Naive thymus-derived CD4-positive, alpha-beta T cell (primary cell): ENCODE data around the gene EVI2A. TPM values are rescaled to one million over a fixed set of nuclear protein-coding genes. Genes with fewer than 3 reads are reported as not detected.
A peak's percentile ranks its signal among the peaks of the same experiment; 100 is the strongest.

ENCODE experiments used
- ATAC-seq: fragments of 150-1000 bp; cut with Tn5 transposase; 2 replicates; pipeline ENCODE4 v1.10.0; 2021; ENCODE audit warnings: mild to moderate bottlenecking, moderate library complexity
- CTCF ChIA-PET: fragments of 350-600 bp; sonication (Branson Sonifier 250); formaldehyde crosslinking; loops from one replicate; lab custom pipeline; 2021; ENCODE audit warnings: antibody characterized with exemption; lab: Charles Lee
- POLR2A ChIA-PET: fragments of 350-600 bp; sonication (Branson Sonifier 250); formaldehyde crosslinking; loops from one replicate; lab custom pipeline; 2021; ENCODE audit warnings: antibody characterized with exemption, inconsistent platforms; lab: Charles Lee
- DNase-seq, 9 donors: peaks; one replicate each; pipeline versions ENCODE4 v3.0.0 to v3.0.0-alpha.2; 2020 to 2022; ENCODE audit warnings: mixed read lengths in 1 of 9
- H3K27ac ChIP-seq: one replicate; pipeline ENCODE4 v1.7.0; 2013; ENCODE audit warnings: mild to moderate bottlenecking, low read depth, low read length, moderate library complexity
- H3K27me3 ChIP-seq, 2 donors: one replicate each; pipeline ENCODE4 v1.7.0; 2013; ENCODE audit warnings: low read length in 2 of 2, mild to moderate bottlenecking in 2 of 2, moderate library complexity in 2 of 2; ENCODE audit not compliant: control insufficient read depth in 2 of 2, insufficient read depth in 2 of 2
- H3K36me3 ChIP-seq, 3 experiments: 1 replicate in 2 of 3; 2 replicates in 1 of 3; pipeline ENCODE4 v1.7.0; 2013; ENCODE audit warnings: low read length in 3 of 3, mild to moderate bottlenecking in 3 of 3, moderate library complexity in 1 of 3; ENCODE audit not compliant: insufficient read depth in 3 of 3, control insufficient read depth in 2 of 3
- H3K4me1 ChIP-seq, 2 donors: one replicate each; pipeline ENCODE4 v1.7.0; 2013; ENCODE audit warnings: low read length in 2 of 2, mild to moderate bottlenecking in 2 of 2, moderate library complexity in 1 of 2; ENCODE audit not compliant: control insufficient read depth in 2 of 2, insufficient read depth in 2 of 2
- H3K4me3 ChIP-seq: 2 replicates; pipeline ENCODE4 v1.7.0; 2013; ENCODE audit warnings: mild to moderate bottlenecking, low read length
- H3K9me3 ChIP-seq, 3 experiments: 1 replicate in 2 of 3; 2 replicates in 1 of 3; pipeline ENCODE4 v1.7.0; 2013; ENCODE audit warnings: low read length in 3 of 3; ENCODE audit not compliant: control insufficient read depth in 2 of 3
- H3K27ac Mint-ChIP-seq, 9 donors: one replicate each; pipeline ENCODE4 v1.8.0; 2020 to 2022; ENCODE audit warnings: mixed read lengths in 9 of 9, mild to moderate bottlenecking in 8 of 9, moderate library complexity in 5 of 9, inconsistent platforms in 2 of 9
- H3K27me3 Mint-ChIP-seq, 5 donors: one replicate each; pipeline ENCODE4 v1.8.0; 2021 to 2022; ENCODE audit warnings: mixed read lengths in 5 of 5, mild to moderate bottlenecking in 1 of 5
- H3K36me3 Mint-ChIP-seq, 5 donors: one replicate each; pipeline ENCODE4 v1.8.0; 2020 to 2022; ENCODE audit warnings: mixed read lengths in 5 of 5, mild to moderate bottlenecking in 3 of 5, inconsistent platforms in 1 of 5
- H3K4me1 Mint-ChIP-seq, 7 donors: one replicate each; pipeline ENCODE4 v1.8.0; 2020 to 2022; ENCODE audit warnings: mixed read lengths in 7 of 7, mild to moderate bottlenecking in 3 of 7, inconsistent platforms in 1 of 7
- H3K4me3 Mint-ChIP-seq, 10 donors: one replicate each; pipeline ENCODE4 v1.8.0; 2020 to 2022; ENCODE audit warnings: mild to moderate bottlenecking in 10 of 10, mixed read lengths in 10 of 10, moderate library complexity in 6 of 10, inconsistent platforms in 2 of 10
- H3K9me3 Mint-ChIP-seq, 11 donors: one replicate each; pipeline ENCODE4 v1.8.0; 2020 to 2022; ENCODE audit warnings: mixed read lengths in 11 of 11, mild to moderate bottlenecking in 4 of 11, inconsistent platforms in 1 of 11, moderate library complexity in 1 of 11
- intact Hi-C, 2 donors: fragments of 100-400 bp; cut with micrococcal nuclease; formaldehyde crosslinking; loops; one replicate each; pipeline ENCODE4 v1.15.1; 2023
- polyA plus RNA-seq, 2 donors: library from polyadenylated mRNA; unstranded; fragments of 300-500 nt; fragmentation: Illumina TruSeq; gene quantifications; one replicate each; pipeline ENCODE4 v1.2.3, GENCODE V29; 2021
- total RNA-seq, 6 experiments: library from RNA in 5 of 6; stranded (reverse) in 5 of 6; gene quantifications; 1 replicate in 5 of 6; 2 replicates in 1 of 6; pipeline ENCODE4 v1.2.3 and lab custom pipeline; 2021 to 2026

EVI2A gene
- total and polyA plus RNA-seq, 7 experiments from 2014 or later = 40.9 to 134 (median 61.1) TPM

GRCh38 chr17:31283841-31284240, 37.6 kb downstream of the EVI2A start:
- Histone ChIP-seq H3K27ac (no peak overlapping the region), H3K4me1 (no peaks in the 10 kb centered on the region), H3K4me3 (no peak overlapping the region), H3K36me3 (no peaks in the 10 kb centered on the region), H3K27me3 (no peaks in the 10 kb centered on the region), H3K9me3 (no peaks in the 10 kb centered on the region)
- ChIA-PET POLR2A (interaction anchor here (0.6 kb wide), 1 partner anchor 86 kb away, joined by 4 read pairs; no protein-coding TSS in a partner anchor), CTCF (interaction anchor here (0.6 kb wide), 3 partner anchors 26 to 309 kb away, joined by 3 to 6 read pairs (median 3); no protein-coding TSS in a partner anchor)
- Mint-ChIP-seq H3K27me3 (no peaks in the 10 kb centered on the region), H3K27ac (no peak overlapping the region), H3K4me3 (no peak overlapping the region), H3K4me1 (peaks cover under 1 to 23% (median 19%) of the 10 kb centered on the region in 7 donors), H3K9me3 (peaks cover 0 to 4% (median 0%) of the 10 kb centered on the region in 11 donors), H3K36me3 (peaks cover 0 to 12% (median 3%) of the 10 kb centered on the region in 5 donors)
- ATAC-seq (no peak), DNase-seq (no peak)
- intact Hi-C loops = loop anchor here in 1 of 2 donors (10.0 kb wide), 1 partner anchor 49 kb away; no protein-coding TSS in a partner anchor

DNA sequence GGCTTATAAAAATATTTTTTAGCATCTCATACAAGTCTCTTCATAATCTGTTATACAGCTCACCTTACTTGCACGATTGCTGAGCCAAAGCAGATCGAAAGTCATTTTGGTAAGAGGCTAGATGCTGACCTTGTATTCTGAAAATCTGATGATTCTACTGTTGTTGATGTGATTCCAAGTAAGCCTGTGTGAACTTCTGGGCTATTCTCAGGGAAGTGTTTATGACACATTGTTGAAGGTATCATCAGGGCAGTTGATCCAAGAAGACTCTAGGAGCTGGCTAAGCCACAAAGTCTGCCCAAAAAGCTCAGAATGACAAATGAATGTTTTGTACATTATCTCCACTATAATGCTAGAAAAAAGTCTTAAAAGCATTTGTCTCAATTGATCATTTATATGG, 40.4 kb downstream of the EVI2A start:
- intact Hi-C loops = loop anchor here in 1 of 2 donors (10.0 kb wide), 1 partner anchor 46 kb away; no protein-coding TSS in a partner anchor
- H3K4me3 Mint-ChIP-seq = no peak overlapping the region
- H3K9me3 Mint-ChIP-seq = no peaks in the 10 kb centered on the region
- ATAC-seq (no peak), DNase-seq (no peak)
- ChIA-PET POLR2A (no interaction called here), CTCF (no interaction called here)
- H3K36me3 ChIP-seq = no peaks in the 10 kb centered on the region
- H3K27me3 Mint-ChIP-seq = no peaks in the 10 kb centered on the region
- no peak overlapping the region for H3K27ac ChIP-seq
- peaks cover 0 to 16% (median 3%) of the 10 kb centered on the region in 5 donors for H3K36me3 Mint-ChIP-seq
- no peaks in the 10 kb centered on the region for H3K9me3 ChIP-seq
- no peaks in the 10 kb centered on the region for H3K27me3 ChIP-seq
- no peak overlapping the region for H3K27ac Mint-ChIP-seq
- no peaks in the 10 kb centered on the region for H3K4me1 ChIP-seq
- no peak overlapping the region for H3K4me3 ChIP-seq
- no peaks in the 10 kb centered on the region for H3K4me1 Mint-ChIP-seq

GRCh38 chr17:31279401-31279800, 42.0 kb downstream of the EVI2A start:
- H3K27ac Mint-ChIP-seq = no peak overlapping the region
- POLR2A ChIA-PET = interaction anchor here (0.9 kb wide), 1 partner anchor 9 kb away, joined by 4 read pairs; no protein-coding TSS in a partner anchor
- no peak overlapping the region for H3K4me3 Mint-ChIP-seq
- H3K36me3 Mint-ChIP-seq = peaks cover 0 to 22% (median 3%) of the 10 kb centered on the region in 5 donors
- ATAC-seq = no peak
- H3K9me3 Mint-ChIP-seq = no peaks in the 10 kb centered on the region
- Histone ChIP-seq H3K9me3 (no peaks in the 10 kb centered on the region), H3K4me1 (no peaks in the 10 kb centered on the region), H3K27ac (no peak overlapping the region), H3K36me3 (no peaks in the 10 kb centered on the region), H3K4me3 (no peak overlapping the region), H3K27me3 (no peaks in the 10 kb centered on the region)
- CTCF ChIA-PET = interaction anchor here (0.6 kb wide), 1 partner anchor 213 kb away, joined by 4 read pairs; no protein-coding TSS in a partner anchor
- intact Hi-C loops = no loop called here
- DNase-seq = no peak
- H3K4me1 Mint-ChIP-seq = peaks cover 0 to under 1% (median 0%) of the 10 kb centered on the region in 7 donors
- no peaks in the 10 kb centered on the region for H3K27me3 Mint-ChIP-seq

DNA sequence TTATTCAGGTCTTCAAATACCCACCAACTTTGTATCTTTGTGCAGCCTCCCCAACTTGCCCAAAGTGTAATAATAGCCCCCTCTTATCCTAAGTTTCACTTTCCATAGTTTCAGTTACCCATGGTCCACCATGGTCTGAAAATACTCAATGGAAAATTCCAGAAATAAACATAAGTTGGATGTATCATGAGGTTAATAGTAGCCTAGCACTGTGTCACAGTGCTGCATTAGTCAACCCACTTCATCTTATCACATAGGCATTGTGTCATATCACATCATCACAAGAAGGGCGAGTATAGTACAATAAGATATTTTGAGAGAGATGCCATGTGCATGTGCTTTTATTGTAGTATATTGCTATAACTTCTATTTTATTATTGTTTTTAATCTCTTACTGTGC, 46.3 kb downstream of the EVI2A start:
- no peaks in the 10 kb centered on the region for H3K9me3 Mint-ChIP-seq
- no peaks in the 10 kb centered on the region for H3K27me3 Mint-ChIP-seq
- H3K4me1 Mint-ChIP-seq = peaks cover 0 to 3% (median 0%) of the 10 kb centered on the region in 7 donors
- Histone ChIP-seq H3K27ac (no peak overlapping the region), H3K4me1 (no peaks in the 10 kb centered on the region), H3K4me3 (no peak overlapping the region), H3K36me3 (no peaks in the 10 kb centered on the region), H3K27me3 (no peaks in the 10 kb centered on the region), H3K9me3 (no peaks in the 10 kb centered on the region)
- H3K36me3 Mint-ChIP-seq = peaks cover 0 to 27% (median 4%) of the 10 kb centered on the region in 5 donors
- ChIA-PET CTCF (interaction anchor here (0.7 kb wide), 1 partner anchor 159 kb away, joined by 3 read pairs; no protein-coding TSS in a partner anchor), POLR2A (interaction anchor here (0.6 kb wide), 1 partner anchor 15 kb away, joined by 3 read pairs; no protein-coding TSS in a partner anchor)
- H3K4me3 Mint-ChIP-seq = no peak overlapping the region
- DNase-seq = no peak
- ATAC-seq = no peak
- H3K27ac Mint-ChIP-seq = no peak overlapping the region
- intact Hi-C loops = no loop called here

GRCh38 chr17:31274252-31274651, 47.2 kb downstream of the EVI2A start:
- Histone ChIP-seq H3K9me3 (no peaks in the 10 kb centered on the region), H3K27ac (no peak overlapping the region), H3K36me3 (no peaks in the 10 kb centered on the region), H3K4me3 (no peak overlapping the region), H3K4me1 (no peaks in the 10 kb centered on the region), H3K27me3 (no peaks in the 10 kb centered on the region)
- ChIA-PET POLR2A (no interaction called here), CTCF (no interaction called here)
- peaks cover 0 to 3% (median 0%) of the 10 kb centered on the region in 7 donors for H3K4me1 Mint-ChIP-seq
- no peak overlapping the region for H3K4me3 Mint-ChIP-seq
- DNase-seq (no peak), ATAC-seq (peak; percentile 44)
- intact Hi-C loops = no loop called here
- H3K27me3 Mint-ChIP-seq = no peaks in the 10 kb centered on the region
- H3K9me3 Mint-ChIP-seq = no peaks in the 10 kb centered on the region
- H3K27ac Mint-ChIP-seq = no peak overlapping the region
- peaks cover 0 to 31% (median 4%) of the 10 kb centered on the region in 5 donors for H3K36me3 Mint-ChIP-seq

- Histone ChIP-seq H3K36me3 (no peaks in the 10 kb centered on the region), H3K27ac (no peak overlapping the region), H3K4me1 (no peaks in the 10 kb centered on the region), H3K4me3 (no peak overlapping the region), H3K9me3 (no peaks in the 10 kb centered on the region), H3K27me3 (no peaks in the 10 kb centered on the region)
- H3K27me3 Mint-ChIP-seq = no peaks in the 10 kb centered on the region
- intact Hi-C loops = no loop called here
- peaks cover 0 to 36% (median 8%) of the 10 kb centered on the region in 5 donors for H3K36me3 Mint-ChIP-seq
- ChIA-PET POLR2A (no interaction called here), CTCF (no interaction called here)
- no peak for ATAC-seq
- peaks cover 0 to 3% (median 0%) of the 10 kb centered on the region in 7 donors for H3K4me1 Mint-ChIP-seq
- H3K27ac Mint-ChIP-seq = no peak overlapping the region
- no peak overlapping the region for H3K4me3 Mint-ChIP-seq
- DNase-seq = no peak
- H3K9me3 Mint-ChIP-seq = no peaks in the 10 kb centered on the region
These were observed 47.9 kb downstream of the EVI2A start for GRCh38 chr17:31273516-31273915.

GRCh38 chr17:31272803-31273202, 48.6 kb downstream of the EVI2A start:
- Histone ChIP-seq H3K27ac (no peak overlapping the region), H3K36me3 (no peaks in the 10 kb centered on the region), H3K27me3 (no peaks in the 10 kb centered on the region), H3K9me3 (no peaks in the 10 kb centered on the region), H3K4me1 (no peaks in the 10 kb centered on the region), H3K4me3 (no peak overlapping the region)
- Mint-ChIP-seq H3K36me3 (peaks cover 0 to 36% (median 10%) of the 10 kb centered on the region in 5 donors), H3K27ac (no peak overlapping the region), H3K4me1 (peaks cover 0 to 3% (median 0%) of the 10 kb centered on the region in 7 donors), H3K4me3 (no peak overlapping the region), H3K27me3 (no peaks in the 10 kb centered on the region), H3K9me3 (no peaks in the 10 kb centered on the region)
- DNase-seq (no peak), ATAC-seq (no peak)
- ChIA-PET POLR2A (no interaction called here), CTCF (no interaction called here)
- intact Hi-C loops = no loop called here
